Fibroblast of skin of left quadriceps (primary cell): Measurements from ENCODE around the gene NOL11.
"Not testable (repeated sequence)": the region's sequence is repeated elsewhere in the genome, so short reads cannot be mapped to it uniquely, and the experiment has no call there.

Experiments
- DNase-seq, 2 experiments: peaks; one replicate each; pipeline ENCODE4 v3.0.0-alpha.2; 2013; ENCODE audit warnings: low read depth in 2 of 2

The NOL11 gene

DNA sequence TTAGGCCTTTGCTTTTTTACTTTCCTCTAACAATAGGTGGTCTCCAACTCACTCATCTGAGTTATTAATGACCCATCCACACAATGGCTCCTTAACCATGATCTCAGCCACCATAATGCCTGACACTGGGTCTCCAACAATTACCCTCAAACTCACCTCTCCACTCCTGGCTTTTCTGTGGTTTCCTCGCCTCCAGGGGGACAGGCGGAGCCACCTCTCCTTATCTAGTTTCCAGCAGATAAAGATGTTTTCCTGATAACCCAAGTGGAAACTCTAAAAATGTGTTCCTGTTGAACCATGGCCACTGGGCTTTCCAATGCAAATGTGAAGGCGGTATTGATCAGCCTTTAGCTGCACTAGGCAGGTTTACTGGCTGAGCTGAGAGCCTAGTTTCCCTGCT is 9.4 kb upstream of the NOL11 start:
- DNase-seq, result no peak

GRCh38 chr17:67711916-67712315 is 5.8 kb upstream of the NOL11 start:
- no peak for DNase-seq

DNA sequence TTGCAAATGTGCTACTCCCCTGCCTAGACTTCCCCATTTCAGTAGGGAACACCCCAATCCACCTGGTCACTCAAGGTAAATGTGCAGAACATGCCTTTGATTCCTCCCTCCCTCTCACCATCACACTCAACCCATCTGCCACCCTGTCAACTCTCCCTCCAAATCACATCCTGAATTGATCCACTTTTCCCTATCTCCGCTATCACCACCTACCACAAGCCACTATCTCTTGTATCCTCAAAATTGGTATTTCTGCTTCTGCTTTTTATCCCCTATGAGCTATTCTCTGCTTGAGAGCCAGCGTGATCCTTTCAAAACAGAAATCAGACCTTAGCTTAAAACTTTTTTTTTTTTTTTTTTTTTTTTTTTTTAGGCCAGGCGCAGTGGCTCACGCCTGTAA is 5.4 kb upstream of the NOL11 start:
- DNase-seq, result no peak

GRCh38 chr17:67713169-67713568 is 4.6 kb upstream of the NOL11 start:
- no peak for DNase-seq

DNA sequence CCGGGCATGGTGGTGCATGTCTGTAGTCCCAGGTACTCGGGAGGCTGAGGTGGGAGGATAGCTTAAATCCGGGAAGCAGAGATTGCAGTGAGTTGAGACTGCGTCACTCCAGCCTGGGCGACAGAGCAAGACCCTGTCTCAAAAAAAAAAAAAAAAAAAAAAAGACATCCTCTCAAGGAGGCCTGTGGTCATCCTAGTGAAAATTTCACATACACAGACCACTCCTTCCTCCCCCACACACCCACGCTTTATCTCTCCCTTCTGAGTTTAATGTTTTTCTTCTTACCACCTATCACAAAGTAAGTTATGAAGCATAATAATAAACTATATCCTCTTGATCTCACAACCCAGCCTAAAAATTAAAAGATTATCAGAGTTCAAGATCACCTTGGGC is 1.3 kb upstream of the NOL11 start:
- DNase-seq, result no peak

GRCh38 chr17:67717192-67717623 is 528 bp upstream of the NOL11 start:
- DNase-seq, result no peak

GRCh38 chr17:67718325-67718941 is 697 bp downstream of the NOL11 start:
- peak in 1 of 2 experiments; percentile 3 for DNase-seq

DNA sequence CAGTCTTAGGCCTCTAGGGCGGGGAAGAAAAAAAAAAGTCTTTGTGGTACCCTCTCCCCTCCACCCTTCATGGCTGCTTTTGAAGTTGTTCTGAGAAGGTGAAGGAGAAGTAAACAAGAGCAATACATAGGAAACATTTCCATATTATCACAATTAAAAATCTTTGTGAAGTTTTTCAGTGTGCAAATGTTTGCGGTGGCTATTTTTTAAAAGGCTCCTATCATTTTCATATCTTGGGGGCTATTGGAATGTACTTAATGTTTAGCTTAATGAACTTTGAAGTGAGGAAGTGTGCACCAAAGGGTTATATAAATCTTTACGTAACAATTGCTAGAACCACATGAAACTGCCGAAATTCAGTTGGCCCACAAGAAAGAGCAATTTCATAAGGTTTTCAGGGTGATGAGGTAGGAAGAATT is 7.6 kb downstream of the NOL11 start:
- DNase-seq, result no peak

DNA sequence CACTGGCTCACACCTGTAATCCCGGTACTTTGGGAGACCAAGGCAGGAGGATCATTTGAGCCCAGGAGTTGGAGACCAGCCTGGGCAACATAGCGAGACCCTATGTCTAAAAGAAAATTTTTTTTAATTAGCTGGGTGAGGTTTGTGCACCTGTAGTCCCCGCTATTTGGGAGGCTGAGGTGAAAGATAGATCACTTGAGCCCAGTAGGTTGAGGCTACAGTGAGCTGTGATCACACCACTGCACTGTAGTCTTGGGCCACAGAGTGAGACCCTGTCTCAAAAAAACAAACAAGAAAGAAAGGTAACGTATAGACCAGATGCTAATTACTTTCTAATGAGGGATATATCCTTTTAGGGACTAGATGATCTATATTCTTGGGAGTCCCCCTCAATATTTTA is 8.1 kb downstream of the NOL11 start:
- DNase-seq, result no peak

- not testable (repeated sequence) for DNase-seq
Observed at GRCh38 chr17:67727152-67728039, 9.7 kb downstream of the NOL11 start.

GRCh38 chr17:67729903-67730302 is 12.2 kb downstream of the NOL11 start:
- no peak for DNase-seq

GRCh38 chr17:67730731-67731130 is 13.0 kb downstream of the NOL11 start:
- no peak for DNase-seq

DNA sequence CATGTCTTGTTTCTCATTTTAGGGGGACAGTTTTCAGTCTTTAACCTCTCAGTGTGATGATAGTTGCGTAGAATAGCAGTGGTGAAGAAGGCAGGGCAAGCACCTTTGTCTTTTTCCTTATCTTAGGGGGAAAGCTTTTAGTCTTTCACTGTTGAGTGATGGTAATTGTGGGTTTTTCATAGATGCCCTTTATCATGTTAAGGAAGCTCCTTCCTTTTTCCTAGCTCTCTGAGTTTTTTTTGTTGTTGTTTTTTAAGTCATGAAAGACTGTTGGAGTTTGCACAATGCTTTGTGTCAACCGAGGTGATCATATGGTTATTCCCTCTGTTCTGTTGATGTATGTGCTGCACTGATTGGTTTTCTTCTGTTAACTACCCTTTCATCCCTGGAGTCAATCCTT is 15.7 kb downstream of the NOL11 start:
- DNase-seq, result no peak

DNA sequence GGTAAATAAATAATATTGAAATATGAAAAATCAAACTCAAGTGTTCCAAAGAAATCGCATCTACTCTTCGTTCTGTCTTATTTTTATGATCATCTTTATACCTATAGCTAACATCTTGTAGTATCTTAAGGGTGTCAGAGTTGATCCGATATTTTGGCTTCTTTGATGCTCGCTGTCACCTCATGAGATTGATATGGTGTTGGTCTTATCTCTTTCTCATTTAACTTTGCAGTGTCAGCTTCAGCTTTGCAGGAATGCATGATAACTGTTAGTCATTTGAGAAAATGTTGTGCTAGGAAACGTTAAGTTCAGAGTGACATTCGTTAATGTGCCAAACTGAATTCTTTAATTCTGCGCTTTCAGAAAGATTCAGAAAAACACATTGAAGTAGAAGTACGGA is 19.4 kb downstream of the NOL11 start:
- no peak for DNase-seq

DNA sequence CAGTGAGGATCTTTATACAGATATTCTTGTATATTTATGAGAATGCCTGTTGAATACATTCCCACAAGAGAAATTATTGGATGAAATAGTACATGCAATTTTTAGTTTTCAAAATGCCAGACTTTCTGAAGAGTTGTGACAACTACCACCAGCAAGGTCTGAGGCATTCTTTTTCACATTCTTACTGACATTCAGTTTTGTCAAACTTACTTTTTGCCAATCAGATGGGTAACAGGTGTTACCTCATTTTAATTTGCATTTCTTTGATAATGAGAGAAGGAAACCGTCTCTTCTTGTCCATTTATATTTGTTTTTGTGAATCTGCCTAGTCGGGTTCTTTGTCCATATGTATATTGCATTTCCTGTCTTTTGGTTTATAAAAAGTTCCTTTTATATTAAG is 24.3 kb downstream of the NOL11 start:
- no peak for DNase-seq

DNA sequence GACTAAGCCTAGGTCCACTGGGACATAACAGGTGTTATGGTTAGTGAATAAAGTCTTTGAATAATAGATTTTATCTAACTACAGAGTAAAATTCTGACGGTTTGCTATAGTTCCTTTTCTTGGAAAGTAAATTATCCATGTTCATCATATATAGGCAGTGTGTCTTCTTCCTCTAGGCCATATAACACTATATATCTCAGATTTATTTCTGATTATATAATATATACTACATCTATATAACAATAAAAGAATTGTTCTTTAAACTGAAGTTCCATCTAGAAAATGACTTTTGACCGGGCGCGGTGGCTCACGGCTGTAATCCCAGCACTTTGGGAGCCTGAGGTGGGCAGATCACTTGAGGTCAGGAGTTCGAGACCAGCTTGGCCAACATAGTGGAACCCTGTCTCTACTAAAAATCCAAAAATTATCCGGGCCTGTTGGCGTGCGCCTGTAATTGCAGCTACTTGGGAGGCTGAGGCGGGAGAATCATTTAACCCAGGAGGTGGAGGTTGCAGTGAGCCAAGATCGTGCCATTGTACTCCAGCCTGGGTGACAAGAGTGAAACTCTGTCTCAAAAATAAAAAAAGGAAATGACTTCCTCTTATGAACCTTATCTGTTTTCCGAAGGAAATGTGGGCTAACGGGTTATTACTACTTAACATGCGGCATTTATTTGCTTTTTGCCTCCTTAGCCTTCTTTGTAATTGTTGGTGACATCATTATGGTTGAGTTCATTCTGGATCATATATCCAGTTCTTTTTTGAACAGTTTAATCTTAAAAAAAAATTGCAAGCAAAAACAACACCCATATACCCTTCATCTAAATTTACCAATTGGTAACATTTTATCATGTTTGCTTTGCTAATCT is 29.2 kb downstream of the NOL11 start:
- DNase-seq, result no peak

DNA sequence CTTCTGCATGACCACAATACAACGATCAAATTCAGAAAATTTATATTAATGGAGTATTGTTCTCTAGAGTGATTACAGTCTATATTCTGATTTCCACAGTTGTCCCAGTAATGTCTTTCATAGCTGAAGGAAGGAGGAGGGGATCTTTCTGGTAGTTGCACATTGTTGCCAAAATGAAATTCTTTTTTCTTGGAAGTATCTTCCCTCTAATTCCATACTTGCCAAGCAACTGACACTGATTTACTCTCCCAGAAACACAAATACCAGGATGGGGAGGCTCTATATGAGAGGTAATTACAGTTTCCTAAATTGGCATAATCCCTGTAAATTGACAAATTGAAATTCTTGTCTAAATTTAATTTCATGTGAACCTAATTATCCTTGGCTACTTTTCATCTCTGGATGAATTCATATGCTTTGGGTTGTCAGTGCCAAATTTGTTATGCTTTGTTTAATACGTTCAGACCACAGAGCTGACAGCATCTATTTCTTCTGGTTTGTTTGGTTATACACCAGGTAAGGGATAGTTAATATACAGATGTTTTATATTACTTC is 30.0 kb downstream of the NOL11 start:
- no peak for DNase-seq

DNA sequence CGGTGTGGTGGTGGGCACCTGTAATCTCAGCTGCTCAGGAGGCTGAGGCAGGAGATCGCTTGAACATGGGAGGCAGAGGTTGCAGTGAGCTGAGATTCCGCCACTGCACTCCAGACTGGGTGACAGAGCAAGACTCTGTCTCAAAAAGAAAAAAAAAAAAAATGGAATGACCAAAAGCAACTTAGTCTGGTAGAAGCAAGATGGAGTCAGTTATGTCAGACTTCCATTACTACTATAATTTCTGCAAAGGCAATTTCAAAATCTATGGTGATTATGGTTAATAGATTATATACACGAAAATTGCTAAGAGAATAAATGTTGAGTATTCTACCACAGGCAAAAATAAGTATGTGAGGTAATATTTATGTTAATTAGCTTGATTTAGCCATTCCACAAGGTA is 32.3 kb downstream of the NOL11 start:
- DNase-seq, result no peak

DNA sequence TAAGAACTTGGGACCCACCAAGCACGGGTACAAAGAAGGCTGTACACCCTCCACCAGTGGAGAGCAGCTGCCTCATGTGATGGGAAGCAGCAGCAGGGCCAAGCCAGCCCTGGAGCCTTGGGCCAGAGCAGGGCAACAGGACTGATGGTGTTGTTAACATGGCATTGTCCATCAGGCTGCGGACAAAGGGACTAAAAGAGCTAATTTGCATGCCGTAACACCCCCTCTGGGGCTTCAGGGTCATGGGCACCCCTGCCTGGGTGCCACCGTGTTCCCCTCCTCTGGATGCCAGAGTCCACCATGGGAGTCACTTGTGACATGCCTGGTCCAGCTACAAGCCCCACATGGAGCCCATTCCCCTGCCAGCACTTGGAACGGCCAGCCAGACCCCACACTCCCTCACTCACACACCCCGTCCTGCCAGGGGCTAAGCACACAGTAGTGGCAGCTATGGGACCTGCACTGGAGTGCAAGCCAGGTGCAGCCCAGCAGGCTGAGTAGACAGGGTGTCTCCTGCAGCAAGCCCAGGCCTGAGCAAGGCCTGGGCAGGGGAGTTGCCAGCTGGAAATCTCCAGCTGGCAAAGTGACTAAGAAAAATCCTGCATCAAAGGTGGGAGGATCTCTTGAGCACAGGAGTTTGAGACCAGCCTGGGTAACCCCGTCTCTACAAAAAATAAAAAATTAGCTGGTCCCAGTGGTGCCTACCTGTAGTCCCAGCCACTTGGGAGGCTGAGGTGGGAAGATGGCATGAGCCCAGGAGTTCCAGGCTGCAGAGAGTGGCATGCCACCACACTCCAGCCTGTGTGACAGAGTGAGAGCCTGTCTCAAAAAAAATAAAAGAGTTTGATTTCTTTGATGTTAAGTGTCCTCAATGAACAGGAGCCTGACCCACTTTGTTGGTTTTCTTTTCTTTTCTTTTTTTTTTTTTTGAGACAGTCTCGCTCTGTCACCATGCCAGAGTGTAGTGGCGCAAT is 33.7 kb downstream of the NOL11 start:
- DNase-seq, result no peak

GRCh38 chr17:67752160-67752559 is 34.4 kb downstream of the NOL11 start:
- not testable (repeated sequence) for DNase-seq

DNA sequence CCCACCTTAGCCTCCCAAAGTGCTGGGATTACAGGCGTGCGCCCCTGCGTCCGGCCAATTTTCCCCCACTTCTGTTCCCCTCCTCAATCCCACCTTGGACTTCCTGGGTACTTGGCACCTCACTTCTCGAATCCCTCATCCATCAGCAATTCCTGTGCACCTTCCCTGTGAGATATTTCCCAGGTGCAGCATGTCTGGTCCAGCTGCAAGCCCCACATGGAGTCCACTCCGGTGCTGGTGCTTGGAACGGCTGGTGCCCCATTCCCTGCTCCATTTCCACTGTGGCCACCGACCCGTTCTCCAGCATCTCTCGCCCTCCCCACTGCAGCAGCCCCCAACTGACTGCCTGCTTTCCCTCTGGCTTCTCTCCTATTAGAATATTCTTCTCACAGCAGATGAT is 35.3 kb downstream of the NOL11 start:
- DNase-seq, result no peak
